GM21528 (cell line): ENCODE data around the gene RNF31.

Experiments used
- ATAC-seq: cut with Tn5 transposase; IDR thresholded peaks from one replicate; pipeline ENCODE4 v1.9.1; 2021; ENCODE audit warnings: mild to moderate bottlenecking, moderate library complexity; ENCODE audit not compliant: unreplicated experiment, low FRiP score

The RNF31 gene

DNA sequence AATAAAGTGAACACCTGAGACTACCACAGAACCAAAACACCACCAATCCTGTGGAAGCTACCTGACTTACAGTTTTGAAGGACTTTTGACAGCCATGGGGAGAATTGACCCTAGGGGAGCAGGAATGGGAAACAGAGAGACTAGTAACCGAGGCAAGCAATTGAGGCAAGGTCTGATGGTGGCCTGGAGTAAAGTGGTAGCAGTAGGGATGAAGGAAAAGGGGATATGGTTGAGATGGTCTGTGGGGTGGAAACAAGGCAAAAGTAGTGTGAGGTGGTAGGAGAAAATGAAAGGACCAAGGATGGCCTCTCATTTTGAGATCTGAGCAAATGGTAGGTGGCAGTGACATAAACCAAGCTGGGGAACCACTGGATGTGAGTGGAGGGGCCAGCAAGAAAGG, 9.5 kb downstream of the RNF31 start:
- ATAC-seq = no peak

DNA sequence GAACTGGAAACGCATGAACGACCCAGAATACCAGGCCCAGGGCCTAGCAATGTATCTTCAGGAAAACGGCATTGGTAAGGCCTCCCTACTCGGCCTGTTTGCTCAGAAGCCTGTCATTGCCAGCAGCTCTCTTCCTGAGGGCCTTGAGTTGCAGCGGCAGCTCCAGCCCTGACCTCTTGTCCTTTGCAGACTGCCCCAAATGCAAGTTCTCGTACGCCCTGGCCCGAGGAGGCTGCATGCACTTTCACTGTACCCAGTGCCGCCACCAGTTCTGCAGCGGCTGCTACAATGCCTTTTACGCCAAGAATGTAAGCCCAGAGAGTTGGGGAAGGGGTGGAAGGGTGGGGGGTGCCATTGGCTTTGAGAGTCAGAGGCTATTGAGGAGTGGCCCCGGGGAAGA, 10.0 kb downstream of the RNF31 start:
- no peak for ATAC-seq

DNA sequence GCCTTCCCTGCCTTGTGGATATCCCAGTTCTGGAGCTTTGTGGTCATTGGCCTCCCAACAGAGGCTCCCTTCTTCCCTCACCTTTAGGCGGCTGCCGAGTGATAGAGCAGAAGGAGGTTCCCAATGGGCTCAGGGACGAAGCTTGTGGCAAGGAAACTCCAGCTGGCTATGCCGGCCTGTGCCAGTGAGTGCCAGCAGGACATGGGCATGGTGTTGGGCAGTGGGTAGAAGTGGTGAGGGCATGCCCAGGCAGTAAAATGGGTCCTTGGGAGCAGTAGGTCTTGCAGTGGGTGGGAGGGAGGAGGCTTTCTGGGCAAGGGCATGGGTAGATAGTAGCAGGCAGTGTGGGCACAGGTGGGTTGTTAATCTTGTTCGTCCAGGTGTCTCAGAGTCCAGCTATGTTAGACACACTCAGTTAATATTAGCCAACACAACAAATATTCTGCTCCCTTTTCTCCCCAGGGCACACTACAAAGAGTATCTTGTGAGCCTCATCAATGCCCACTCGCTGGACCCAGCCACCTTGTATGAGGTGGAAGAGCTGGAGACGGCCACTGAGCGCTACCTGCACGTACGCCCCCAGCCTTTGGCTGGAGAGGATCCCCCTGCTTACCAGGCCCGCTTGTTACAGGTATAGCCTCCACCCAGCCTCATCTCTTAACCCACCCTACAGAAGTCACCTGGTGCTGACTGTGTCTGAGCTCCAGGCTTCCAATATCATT, 12.6 kb downstream of the RNF31 start:
- ATAC-seq = no peak

DNA sequence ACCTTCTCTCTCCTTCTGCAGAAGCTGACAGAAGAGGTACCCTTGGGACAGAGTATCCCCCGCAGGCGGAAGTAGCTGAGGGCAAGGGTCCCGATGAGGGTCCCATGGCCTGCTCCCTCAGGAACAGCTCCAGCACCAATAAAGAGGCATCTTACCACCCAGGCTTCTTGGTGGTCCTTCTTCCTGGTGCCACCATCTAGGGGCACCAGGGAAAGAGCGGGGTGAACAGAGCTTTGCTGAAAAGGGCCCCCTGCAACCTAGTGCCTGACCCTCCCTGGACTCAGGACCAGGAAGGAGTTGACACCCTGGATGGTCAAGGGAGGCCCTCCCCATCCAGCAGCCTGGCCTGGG, 13.2 kb downstream of the RNF31 start:
- ATAC-seq = peak; percentile 5

DNA sequence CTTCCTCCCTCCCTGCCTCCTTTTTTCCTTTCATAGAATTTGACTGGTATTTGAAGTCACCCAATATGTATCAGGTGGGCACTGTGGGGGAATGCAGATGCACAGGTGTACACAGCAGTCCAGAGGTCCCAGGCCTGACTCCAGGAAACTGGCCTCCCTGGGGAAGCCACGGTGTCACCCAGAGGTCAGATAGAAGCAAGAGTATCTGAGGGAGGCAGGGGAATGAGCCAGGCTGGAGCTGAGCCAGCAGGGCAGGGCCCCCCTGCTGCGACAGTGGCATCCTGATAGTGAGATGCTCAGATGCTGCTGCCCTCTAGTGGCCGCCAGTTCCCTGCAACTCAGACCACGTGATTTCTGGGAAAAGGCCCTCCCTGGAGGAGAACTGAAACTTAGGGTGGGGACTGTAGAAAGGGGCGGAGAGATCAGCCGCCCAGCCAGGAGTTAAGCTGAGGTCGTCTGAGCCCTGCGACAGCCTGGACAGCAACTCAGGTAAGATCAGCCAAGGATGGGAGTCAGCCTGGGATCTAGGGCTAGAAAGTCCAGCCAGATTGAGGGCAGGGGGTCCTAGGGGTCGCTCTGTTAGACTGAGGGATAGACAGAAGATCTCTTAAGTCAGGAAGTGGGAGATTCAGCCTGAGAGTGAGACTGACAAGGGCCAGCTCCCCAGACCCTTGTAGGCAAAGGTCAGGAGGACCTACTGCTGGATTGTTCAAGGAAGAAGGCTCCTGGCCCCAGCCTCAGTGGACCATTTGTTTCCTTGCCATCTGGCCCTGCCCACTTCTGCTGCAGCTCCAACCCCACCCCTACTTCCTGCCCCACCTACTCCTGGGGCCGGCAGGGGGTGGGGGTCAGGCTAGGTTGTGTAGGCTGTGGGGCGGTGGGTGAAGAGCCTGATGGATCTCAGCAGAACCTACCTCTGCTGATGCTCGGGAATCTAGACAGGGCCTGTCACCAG, 13.8 kb downstream of the RNF31 start, which contains the start of gene IRF9:
Gene IRF9 (plus strand): TSS at position 416 of the 955 bp plus-strand sequence. CDS start 880 bp downstream, outside the sequence.
- peak; percentile 84 for ATAC-seq

DNA sequence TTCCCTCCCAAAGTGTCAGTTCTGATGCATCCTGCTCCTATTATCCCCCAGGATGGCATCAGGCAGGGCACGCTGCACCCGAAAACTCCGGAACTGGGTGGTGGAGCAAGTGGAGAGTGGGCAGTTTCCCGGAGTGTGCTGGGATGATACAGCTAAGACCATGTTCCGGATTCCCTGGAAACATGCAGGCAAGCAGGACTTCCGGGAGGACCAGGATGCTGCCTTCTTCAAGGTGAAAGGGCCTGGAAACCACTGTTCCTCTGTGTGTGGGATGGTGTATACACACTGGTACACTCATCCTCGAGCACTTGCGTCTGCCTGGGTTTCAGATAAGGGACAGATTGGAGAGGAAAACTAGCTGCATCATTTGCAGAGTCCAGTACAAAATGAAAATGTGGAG, 14.8 kb downstream of the RNF31 start:
- ATAC-seq = no peak

DNA sequence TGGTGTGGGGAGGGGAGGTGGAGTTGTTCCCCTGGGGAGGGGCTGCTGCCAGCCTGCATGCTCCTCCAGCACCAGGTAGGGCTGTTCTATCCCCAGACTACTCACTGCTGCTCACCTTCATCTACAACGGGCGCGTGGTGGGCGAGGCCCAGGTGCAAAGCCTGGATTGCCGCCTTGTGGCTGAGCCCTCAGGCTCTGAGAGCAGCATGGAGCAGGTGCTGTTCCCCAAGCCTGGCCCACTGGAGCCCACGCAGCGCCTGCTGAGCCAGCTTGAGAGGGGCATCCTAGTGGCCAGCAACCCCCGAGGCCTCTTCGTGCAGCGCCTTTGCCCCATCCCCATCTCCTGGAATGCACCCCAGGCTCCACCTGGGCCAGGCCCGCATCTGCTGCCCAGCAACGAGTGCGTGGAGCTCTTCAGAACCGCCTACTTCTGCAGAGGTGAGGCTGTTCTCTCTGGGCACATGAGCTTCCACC, 17.3 kb downstream of the RNF31 start:
- no peak for ATAC-seq

DNA sequence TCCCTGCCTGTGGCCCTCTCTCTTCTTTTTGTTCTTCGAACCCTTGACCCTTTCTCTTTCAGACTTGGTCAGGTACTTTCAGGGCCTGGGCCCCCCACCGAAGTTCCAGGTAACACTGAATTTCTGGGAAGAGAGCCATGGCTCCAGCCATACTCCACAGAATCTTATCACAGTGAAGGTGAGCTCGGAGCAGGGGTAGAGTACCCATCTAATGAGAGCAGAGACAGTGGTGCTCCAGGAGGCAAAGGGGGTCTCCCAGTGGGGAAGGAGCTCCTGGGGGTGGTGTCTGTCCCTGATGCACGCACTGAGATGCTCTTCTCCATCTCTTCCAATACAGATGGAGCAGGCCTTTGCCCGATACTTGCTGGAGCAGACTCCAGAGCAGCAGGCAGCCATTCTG, 18.5 kb downstream of the RNF31 start:
- ATAC-seq = no peak

DNA sequence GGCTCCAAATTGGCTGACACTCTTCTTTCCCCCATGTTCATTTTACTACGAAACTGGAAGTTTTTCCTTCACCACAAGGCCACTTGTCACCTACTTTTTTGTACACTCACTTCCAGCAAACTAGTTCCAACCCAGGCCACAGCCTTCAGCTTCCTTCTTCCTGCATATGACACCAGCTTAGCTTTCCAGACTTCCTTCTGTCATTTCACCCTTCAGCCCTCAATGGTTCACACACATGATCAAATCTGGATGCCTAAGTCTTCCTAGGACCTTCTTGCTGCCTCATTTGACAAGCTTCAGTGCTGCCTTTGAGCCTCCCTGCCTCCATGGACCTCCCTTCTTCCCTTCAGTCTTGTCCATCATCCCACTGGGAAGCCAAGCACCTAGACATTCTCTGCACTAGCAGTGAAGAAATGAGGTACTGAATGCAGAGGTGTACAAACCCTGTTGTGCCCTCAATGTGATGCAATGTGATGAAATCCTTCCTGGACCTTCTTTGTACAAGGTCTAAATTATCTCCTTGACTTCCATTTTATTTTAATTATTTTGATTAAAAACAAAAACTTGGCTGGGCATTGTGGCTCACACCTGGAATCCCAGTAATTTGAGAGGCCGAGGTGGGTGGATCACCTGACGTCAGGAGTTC, 20.3 kb downstream of the RNF31 start:
- ATAC-seq = no peak

DNA sequence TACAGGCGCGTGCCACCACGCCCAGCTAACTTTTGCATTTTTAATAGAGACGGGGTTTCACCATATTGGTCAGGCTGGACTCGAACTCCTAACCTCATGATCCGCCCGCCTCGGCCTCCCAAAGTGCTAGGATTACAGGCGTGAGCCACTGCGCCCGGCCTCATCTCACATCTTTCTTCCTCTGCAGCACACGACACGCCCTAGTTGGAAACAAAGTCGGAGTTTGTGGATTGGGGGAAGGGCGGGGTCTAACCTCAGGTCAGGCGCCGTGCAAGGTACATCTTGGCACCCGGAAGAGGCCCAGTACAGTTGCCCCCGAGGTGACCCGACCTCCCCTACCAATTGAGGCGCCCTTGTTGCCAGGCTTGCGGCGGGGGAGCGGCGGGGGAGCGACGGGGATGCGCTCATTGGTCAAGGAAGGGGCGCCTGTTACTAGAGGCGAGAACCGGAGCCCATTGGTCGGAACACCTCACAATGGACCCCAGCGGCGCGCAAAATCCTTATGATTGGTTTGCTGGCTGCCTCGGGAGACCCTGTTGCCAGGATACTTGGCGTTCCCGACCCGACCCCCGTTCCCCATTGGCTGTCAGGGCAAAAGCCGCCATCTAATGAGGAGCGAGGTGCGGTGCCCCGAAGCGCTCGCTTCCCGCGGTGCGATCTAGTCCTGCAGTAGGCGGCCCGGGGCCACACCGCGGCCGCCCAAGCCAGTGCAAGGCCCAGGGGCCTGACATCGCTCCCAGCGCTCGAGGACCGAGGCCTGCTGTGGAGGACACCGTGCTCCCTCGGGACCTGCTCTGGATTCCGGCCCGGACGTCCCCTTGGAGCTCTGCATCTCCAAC, 24.3 kb downstream of the RNF31 start, which contains the start of gene REC8:
Gene REC8 (plus strand): TSS at position 659 of the 839 bp plus-strand sequence. CDS start 473 bp downstream, outside the sequence.
- peak; percentile 72 for ATAC-seq

DNA sequence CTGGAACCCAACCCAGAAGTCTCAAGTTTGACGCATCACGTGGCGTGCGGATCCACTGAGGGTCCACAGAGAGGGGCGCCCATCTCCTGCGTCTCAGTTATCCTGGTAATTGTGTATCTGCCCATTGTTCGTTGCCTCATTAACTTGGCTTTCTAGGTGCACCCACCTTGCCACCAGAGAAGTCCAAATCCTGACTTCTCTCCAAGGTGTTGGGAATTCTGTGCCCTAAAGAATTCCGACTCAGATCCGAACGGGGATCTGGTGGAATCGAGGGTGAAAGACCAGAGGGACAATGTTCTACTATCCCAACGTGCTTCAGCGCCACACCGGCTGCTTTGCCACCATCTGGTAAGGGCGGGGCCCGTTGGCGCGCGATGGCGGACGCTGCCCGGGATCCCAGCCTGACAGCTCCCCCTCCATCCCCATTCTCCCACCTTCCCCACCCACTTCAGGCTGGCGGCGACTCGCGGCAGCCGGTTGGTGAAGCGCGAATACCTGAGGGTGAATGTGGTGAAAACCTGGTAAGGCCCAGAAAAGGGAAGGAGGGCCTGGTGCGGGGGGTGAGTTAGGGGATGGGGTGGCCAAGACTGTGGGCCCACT, 25.1 kb downstream of the RNF31 start:
- ATAC-seq = no peak

DNA sequence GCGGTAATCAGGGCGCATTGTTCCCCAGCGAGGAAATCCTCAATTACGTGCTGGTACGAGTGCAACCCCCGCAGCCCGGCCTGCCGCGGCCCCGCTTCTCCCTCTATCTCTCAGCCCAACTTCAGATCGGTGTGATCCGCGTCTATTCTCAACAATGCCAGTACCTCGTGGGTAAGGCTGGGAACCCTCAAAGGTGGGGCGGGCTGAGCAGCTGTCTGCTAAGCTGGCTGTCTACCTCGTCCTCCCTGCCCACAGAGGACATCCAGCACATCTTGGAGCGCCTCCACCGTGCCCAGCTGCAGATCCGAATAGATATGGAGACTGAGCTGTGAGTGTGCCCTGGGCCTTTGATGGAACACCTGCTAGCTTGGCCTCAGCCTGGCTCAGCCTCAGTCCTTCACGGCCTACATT, 25.6 kb downstream of the RNF31 start:
- no peak for ATAC-seq

DNA sequence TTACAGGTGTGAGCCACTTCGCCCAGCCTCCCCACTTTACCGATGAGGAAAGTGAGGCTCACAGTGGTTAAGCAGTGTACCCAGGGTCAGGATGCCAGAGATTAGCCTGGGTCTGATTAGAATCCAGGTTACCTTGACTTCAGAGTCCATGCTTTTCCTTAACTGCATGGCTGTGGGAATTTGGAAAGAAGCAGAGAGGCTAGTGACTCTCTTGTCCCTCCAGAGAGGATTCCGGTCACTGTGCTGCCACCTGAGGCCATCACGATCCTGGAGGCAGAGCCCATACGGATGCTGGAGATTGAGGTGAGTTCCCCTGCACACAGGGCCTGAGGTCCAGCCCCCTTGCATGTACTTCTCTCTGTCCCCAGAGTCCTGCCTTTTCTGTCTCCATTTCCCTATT, 29.3 kb downstream of the RNF31 start:
- ATAC-seq = no peak

DNA sequence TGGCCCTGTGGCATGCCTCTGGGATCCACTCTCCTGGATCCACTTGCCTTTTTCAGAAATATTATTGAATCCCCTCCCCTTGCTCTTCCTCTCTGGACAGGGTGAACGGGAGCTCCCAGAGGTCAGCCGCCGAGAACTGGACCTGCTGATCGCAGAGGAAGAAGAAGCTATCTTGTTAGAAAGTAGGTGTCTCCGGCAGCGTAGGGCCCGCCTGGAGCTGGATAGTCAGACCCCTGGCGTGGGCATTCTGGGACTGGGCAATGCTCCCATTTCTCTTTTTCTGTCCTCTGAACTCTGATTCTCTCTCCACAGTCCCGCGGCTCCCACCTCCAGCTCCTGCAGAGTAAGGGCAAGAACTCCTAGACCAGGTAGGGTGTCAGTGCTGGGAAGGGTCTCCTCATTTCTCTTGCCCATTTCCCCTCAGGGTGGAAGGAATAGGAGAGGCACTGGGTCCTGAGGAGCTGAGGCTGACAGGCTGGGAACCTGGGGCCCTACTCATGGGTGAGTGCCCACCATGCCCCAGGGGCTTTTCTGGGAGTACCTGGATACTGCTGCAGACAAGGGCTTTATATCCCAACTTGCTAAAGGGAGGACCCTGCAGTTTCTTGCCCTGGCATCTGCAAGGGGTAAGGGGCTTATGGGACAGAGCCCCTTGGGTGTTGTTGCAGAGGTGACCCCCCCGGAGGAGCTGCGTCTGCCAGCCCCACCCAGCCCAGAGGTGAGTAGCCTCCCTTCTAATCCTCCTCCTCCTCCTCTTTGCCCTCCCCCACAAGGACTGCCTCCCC, 29.9 kb downstream of the RNF31 start:
- no peak for ATAC-seq

DNA sequence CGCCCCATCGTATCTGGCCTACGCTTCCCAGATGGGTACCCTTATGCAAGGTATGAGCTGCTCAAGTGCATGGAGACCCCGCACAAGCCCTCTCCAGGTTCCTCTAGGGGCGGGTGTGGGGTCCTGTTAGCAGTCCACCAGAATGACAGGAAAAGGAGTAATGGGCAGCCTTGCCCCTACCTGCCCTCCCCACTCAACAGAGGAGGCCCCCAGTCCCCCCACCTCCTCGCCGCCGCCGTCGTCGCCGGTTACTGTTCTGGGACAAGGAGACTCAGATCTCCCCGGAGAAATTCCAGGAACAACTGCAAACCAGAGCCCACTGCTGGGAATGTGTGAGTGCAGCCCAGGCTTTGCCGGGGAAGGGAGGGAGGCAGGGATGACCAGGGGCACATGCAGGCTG, 30.6 kb downstream of the RNF31 start:
- ATAC-seq = no peak

DNA sequence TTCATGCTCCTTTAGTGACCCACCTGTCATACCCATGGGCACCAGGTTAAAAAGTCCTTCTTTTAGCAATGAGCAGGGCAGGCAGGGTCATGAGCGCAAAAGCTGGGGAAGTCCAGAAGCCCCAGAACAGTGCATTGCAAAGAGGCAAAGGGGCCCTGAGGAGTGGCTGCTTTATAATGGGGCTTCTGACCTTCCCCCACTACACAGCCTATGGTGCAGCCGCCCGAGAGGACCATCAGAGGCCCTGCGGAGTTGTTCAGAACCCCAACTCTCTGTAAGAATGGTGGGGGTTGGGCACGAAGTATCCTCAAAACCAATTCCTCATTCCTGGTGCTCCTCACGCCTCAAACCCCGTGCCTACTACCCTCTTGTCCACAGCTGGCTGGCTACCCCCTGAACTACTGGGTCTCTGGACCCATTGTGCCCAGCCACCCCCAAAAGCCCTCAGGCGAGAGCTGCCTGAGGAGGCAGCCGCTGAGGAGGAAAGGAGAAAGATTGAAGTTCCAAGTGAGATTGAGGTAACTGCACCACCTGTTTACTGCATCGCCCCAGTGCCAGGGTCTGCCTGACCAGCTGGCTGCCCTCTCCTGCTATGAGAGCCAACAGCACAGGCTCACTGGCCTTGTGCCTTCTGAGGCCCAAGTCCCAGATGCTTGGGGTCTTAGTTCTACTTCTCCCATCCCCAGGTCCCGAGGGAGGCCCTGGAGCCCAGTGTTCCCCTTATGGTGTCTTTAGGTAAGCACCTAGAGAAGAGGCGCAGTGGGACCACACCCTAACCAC, 31.3 kb downstream of the RNF31 start:
- no peak for ATAC-seq

DNA sequence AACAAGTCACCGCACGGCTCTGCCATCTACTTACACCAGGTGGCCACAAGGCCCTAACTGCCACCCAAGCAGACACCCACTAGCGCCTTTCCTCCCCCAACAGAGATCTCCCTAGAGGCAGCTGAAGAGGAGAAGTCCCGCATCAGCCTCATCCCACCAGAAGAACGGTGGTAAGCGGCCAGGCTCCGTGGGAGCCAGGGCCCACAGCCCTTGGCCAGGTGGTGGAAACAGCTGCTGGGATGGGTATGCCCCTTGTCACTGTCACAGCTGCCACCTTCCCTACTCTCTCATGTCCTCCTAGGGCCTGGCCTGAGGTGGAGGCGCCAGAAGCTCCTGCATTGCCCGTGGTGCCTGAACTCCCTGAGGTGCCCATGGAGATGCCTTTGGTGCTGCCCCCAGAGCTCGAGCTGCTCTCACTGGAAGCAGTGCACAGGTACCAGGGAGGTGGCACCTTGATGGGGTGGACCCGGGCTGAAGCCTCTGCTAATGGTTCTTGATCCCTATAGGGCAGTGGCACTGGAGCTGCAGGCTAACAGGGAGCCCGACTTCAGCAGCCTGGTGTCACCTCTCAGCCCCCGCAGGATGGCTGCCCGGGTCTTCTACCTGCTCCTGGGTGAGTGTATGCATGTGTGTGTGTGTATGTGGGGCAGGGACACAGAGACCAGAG, 32.1 kb downstream of the RNF31 start:
- ATAC-seq = no peak
